Fibroblast of lung (primary cell): ENCODE results near the gene MTG2.

Experiments used
- EZH2 ChIP-seq: IDR thresholded peaks from 2 replicates; pipeline ENCODE4 v1.5.1; 2012; ENCODE audit warnings: low read length, control low read depth, mild to moderate bottlenecking; ENCODE audit errors: missing control alignments
- TF ChIP-seq, protein P1 (sequence below), 2 donors: IDR thresholded peaks in 1 of 2; conservative IDR thresholded peaks in 1 of 2; 1 replicate in 1 of 2; 2 replicates in 1 of 2; pipeline ENCODE4 v1.5.1; 2011 to 2012; ENCODE audit warnings: low read length in 2 of 2, control low read depth in 1 of 2, inconsistent platforms in 1 of 2, low read depth in 1 of 2, mild to moderate bottlenecking in 1 of 2

DNA sequence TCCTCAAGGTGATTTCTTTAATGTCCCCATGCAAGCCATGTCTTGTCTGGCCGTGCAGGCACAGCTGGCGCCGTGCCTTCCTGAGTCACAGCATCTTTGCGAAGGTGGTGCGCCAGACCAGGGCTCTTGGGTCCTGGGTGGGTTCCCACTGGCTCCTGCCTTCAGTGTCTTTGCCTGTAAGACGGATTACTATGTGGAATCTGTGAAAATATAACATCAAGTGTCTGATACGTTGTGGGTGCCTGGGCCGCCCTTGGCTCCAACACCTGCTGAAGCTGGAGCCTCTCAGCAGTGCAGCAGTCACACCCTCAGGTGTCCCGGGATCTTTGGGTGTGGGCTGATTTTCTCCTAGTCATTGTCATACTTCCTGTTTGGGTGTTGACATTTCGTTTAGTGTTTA lies 58.7 kb downstream of the MTG2 start:
- TF ChIP-seq, protein P1, sequence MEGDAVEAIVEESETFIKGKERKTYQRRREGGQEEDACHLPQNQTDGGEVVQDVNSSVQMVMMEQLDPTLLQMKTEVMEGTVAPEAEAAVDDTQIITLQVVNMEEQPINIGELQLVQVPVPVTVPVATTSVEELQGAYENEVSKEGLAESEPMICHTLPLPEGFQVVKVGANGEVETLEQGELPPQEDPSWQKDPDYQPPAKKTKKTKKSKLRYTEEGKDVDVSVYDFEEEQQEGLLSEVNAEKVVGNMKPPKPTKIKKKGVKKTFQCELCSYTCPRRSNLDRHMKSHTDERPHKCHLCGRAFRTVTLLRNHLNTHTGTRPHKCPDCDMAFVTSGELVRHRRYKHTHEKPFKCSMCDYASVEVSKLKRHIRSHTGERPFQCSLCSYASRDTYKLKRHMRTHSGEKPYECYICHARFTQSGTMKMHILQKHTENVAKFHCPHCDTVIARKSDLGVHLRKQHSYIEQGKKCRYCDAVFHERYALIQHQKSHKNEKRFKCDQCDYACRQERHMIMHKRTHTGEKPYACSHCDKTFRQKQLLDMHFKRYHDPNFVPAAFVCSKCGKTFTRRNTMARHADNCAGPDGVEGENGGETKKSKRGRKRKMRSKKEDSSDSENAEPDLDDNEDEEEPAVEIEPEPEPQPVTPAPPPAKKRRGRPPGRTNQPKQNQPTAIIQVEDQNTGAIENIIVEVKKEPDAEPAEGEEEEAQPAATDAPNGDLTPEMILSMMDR (conservative IDR thresholded peaks at IDR 0.05 in 1 of 2, IDR thresholded peaks at IDR 0.05 in 1 of 2; ENCODE audit: low read depth in 1 of 2, low read length in 2 of 2), result no peak
- no peak for TF ChIP-seq EZH2
